ENCODE measurements around the gene RALGAPA1. TPM values are rescaled to one million over a fixed set of nuclear protein-coding genes. Genes with fewer than 3 reads are reported as not detected.
A peak's percentile ranks its signal among the peaks of the same experiment; 100 is the strongest.

RALGAPA1 gene
- total and polyA plus RNA-seq, 2 of the 13 experiments (the other 11 are each of a cell fraction or from before 2014, with no cell fraction given), result 65.0 to 89.2 TPM

GRCh38 chr14:35821564-35822411 is 12.7 kb upstream of the RALGAPA1 start (continued):
- no peak for TF ChIP-seq NFIB (CRISPR knock-in tag; IDR thresholded peaks at IDR 0.05; ENCODE audit: borderline replicate concordance)
- TF ChIP-seq MAFF (IDR thresholded peaks at IDR 0.05; ENCODE audit: low read depth, low read length), result peak; percentile 51
- TF ChIP-seq ZNF275 (CRISPR knock-in tag; IDR thresholded peaks at IDR 0.05; ENCODE audit: borderline replicate concordance), result no peak
- TF ChIP-seq GRHL1 (CRISPR knock-in tag; conservative IDR thresholded peaks at IDR 0.05), result no peak
- no peak for TF ChIP-seq ETV5 (CRISPR knock-in tag; IDR thresholded peaks at IDR 0.05; ENCODE audit: borderline replicate concordance)
- TF ChIP-seq SOX13 (IDR thresholded peaks at IDR 0.05), result no peak
- peak in 1 of 2 experiments; percentile 36; a peak in 1 of 4 replicates for TF ChIP-seq SOX13 (CRISPR knock-in tag; conservative IDR thresholded peaks at IDR 0.05 in 1 of 2, IDR thresholded peaks at IDR 0.05 in 1 of 2)
- no peak for TF ChIP-seq ZIK1 (CRISPR knock-in tag; IDR thresholded peaks at IDR 0.05; ENCODE audit: borderline replicate concordance, low read depth)
- no peak for TF ChIP-seq ZXDC (CRISPR knock-in tag; IDR thresholded peaks at IDR 0.05)
- TF ChIP-seq ZBTB7B (CRISPR knock-in tag; IDR thresholded peaks at IDR 0.05), result no peak
- no peak for TF ChIP-seq ZBTB14 (CRISPR knock-in tag; IDR thresholded peaks at IDR 0.05)
- peak; percentile 94 for TF ChIP-seq ADNP (CRISPR knock-in tag; IDR thresholded peaks at IDR 0.05)
- no peak for TF ChIP-seq ARID4A (CRISPR knock-in tag; IDR thresholded peaks at IDR 0.05; ENCODE audit: borderline replicate concordance)
- 0 out of 2 replicates have a peak, but pooled peaks have one; percentile 18 for TF ChIP-seq TEF (CRISPR knock-in tag; IDR thresholded peaks at IDR 0.05)
- TF ChIP-seq ZNF672 (CRISPR knock-in tag; IDR thresholded peaks at IDR 0.05), result no peak
